K562 (cell line): ENCODE data around the gene GEMIN7. TPM values are rescaled to one million over a fixed set of nuclear protein-coding genes. Genes with fewer than 3 reads are reported as not detected.

Experiments used
- ATAC-seq: fragments of 200-7000 bp; cut with Tn5 transposase; 3 replicates; pipeline ENCODE4 v1.9.1; 2020; ENCODE audit warnings: moderate library complexity
- BruUV-seq: library from RNA; stranded (reverse); fragments of 400-500 nt; replicated peaks from 2 replicates; lab custom pipeline; 2021; lab: Mats Ljungman, UMichigan
- CTCF ChIA-PET: fragments of 300-600 bp; formaldehyde crosslinking; extraction: SDS; loops from one replicate; lab custom pipeline; 2021; ENCODE audit warnings: low intra/inter-chr PET ratio; lab: Yijun Ruan, JAX
- POLR2A ChIA-PET: fragments of 300-600, 350-650 bp; sonication (Branson Sonifier 250); formaldehyde crosslinking; extraction: SDS; loops from one replicate; lab custom pipeline; 2021; ENCODE audit warnings: antibody characterized with exemption, inconsistent platforms; lab: Yijun Ruan, JAX
- DNase-seq, 4 experiments: peaks; one replicate each; pipeline versions ENCODE4 v3.0.0 to v3.0.0-alpha.2; 2011 to 2018; ENCODE audit warnings: low spot score in 3 of 4, mixed read lengths in 3 of 4; ENCODE audit errors: extremely low read depth in 1 of 4
- FAIRE-seq: peaks from 2 replicates; lab custom pipeline; 2011; peaks lifted over from hg19 to GRCh38; lab: Jason Lieb, UNC
- H2AFZ ChIP-seq: 2 replicates; pipeline ENCODE4 v1.6.0; 2011; ENCODE audit warnings: low read depth, low read length, control low read depth, inconsistent platforms
- H3K27ac ChIP-seq: fragments of 200-600 bp; 3 replicates; pipeline ENCODE4 v1.8.0; 2011; ENCODE audit warnings: low read depth, mild to moderate bottlenecking, control low read depth, inconsistent platforms, low read length, moderate library complexity, mixed read lengths; ENCODE audit errors: extremely low read depth
- H3K27me3 ChIP-seq, 2 experiments: fragments of 300-600 bp in 1 of 2; 2 replicates in 1 of 2; 3 replicates in 1 of 2; pipeline versions ENCODE4 v1.6.0 to v1.8.0; 2011; ENCODE audit warnings: inconsistent platforms in 2 of 2, low read length in 2 of 2, mild to moderate bottlenecking in 1 of 2, mixed read lengths in 1 of 2, moderate library complexity in 1 of 2; ENCODE audit not compliant: control insufficient read depth in 2 of 2, insufficient read depth in 2 of 2
- H3K36me3 ChIP-seq: fragments of 300-600 bp; 3 replicates; pipeline ENCODE4 v1.8.0; 2011; ENCODE audit warnings: mild to moderate bottlenecking, low read length, inconsistent platforms; ENCODE audit not compliant: control insufficient read depth, insufficient read depth
- H3K4me1 ChIP-seq, 2 experiments: fragments of 200-600 bp in 1 of 2; replicated peaks in 1 of 2; 2 replicates in 1 of 2; 3 replicates in 1 of 2; pipeline versions ENCODE4 v1.5.1 to v1.8.0; 2011; ENCODE audit warnings: inconsistent platforms in 2 of 2, low read length in 2 of 2, mild to moderate bottlenecking in 1 of 2, mixed read lengths in 1 of 2, moderate library complexity in 1 of 2; ENCODE audit not compliant: control insufficient read depth in 2 of 2, insufficient read depth in 2 of 2
- H3K4me2 ChIP-seq: 2 replicates; pipeline ENCODE4 v1.6.1; 2011; ENCODE audit warnings: low read length, control low read depth, inconsistent platforms, mixed read lengths; ENCODE audit not compliant: insufficient read depth
- H3K4me3 ChIP-seq: fragments of 200-600 bp; sonication (generic), shearing (Covaris generic); 2 replicates; pipeline ENCODE4 v1.5.1; 2016; ENCODE audit warnings: control low read depth, inconsistent platforms
- H3K79me2 ChIP-seq: fragments of 200-600 bp; 3 replicates; pipeline ENCODE4 v1.8.0; 2011; ENCODE audit warnings: low read length, inconsistent platforms; ENCODE audit not compliant: control insufficient read depth, insufficient read depth
- H3K9ac ChIP-seq, 2 experiments: 2 replicates each; pipeline versions ENCODE4 v1.6.0 to v1.6.1; 2011; ENCODE audit warnings: low read depth in 2 of 2, low read length in 2 of 2, control low read depth in 1 of 2, inconsistent platforms in 1 of 2, mild to moderate bottlenecking in 1 of 2, mixed read lengths in 1 of 2; ENCODE audit not compliant: insufficient read depth in 1 of 2
- H3K9me1 ChIP-seq: one replicate; pipeline ENCODE4 v1.6.0; 2011; ENCODE audit warnings: inconsistent platforms, mild to moderate bottlenecking, low read length, moderate library complexity; ENCODE audit not compliant: control insufficient read depth, insufficient read depth
- H3K9me3 ChIP-seq: replicated peaks from 2 replicates; pipeline ENCODE4 v1.5.1; 2011; ENCODE audit warnings: low read depth, low read length, inconsistent platforms; ENCODE audit not compliant: control insufficient read depth, insufficient read depth
- H4K20me1 ChIP-seq: replicated peaks from 2 replicates; pipeline ENCODE4 v1.6.1; 2011; ENCODE audit warnings: low read length, inconsistent platforms, mixed read lengths; ENCODE audit not compliant: control insufficient read depth, insufficient read depth
- COPS2 ChIP-seq: fragments of 450-650 bp; conservative IDR thresholded peaks from 2 replicates; pipeline ENCODE4 v1.6.1; 2016; ENCODE audit warnings: mild to moderate bottlenecking, moderate library complexity
- MEIS2 ChIP-seq: fragments of 450-650 bp; IDR thresholded peaks from 2 replicates; pipeline ENCODE4 v1.6.1; 2014; ENCODE audit warnings: mild to moderate bottlenecking; ENCODE audit not compliant: partially characterized antibody
- MIER1 ChIP-seq: fragments of 450-650 bp; IDR thresholded peaks from 2 replicates; pipeline ENCODE4 v1.6.1; 2016; ENCODE audit warnings: antibody characterized with exemption, mild to moderate bottlenecking, low read depth
- PRMT5 ChIP-seq: sonication (generic); formaldehyde crosslinking; IDR thresholded peaks from 2 replicates; pipeline ENCODE4 v1.5.0; 2020; ENCODE audit warnings: missing genetic modification reagents
- ZFP91 ChIP-seq: sonication (generic); formaldehyde crosslinking; IDR thresholded peaks from 2 replicates; pipeline ENCODE4 v1.8.0; 2022; ENCODE audit warnings: mild to moderate bottlenecking, missing genetic modification reagents
- ZNF398 ChIP-seq: fragments of 250-450 bp; sonication (Bioruptor Pico); IDR thresholded peaks from 2 replicates; pipeline ENCODE4 v1.8.0; 2021; ENCODE audit warnings: moderate library complexity, mild to moderate bottlenecking, inconsistent platforms
- WGBS: fragments of 100-300 bp; shearing (Covaris generic); methylation state at CpG from one replicate; pipeline ENCODE4 v1.1.6; 2016; ENCODE audit warnings: low coverage, mixed read lengths; ENCODE audit not compliant: insufficient coverage; ENCODE audit errors: missing lambda C conversion rate; 5-methylcytosine and 5-hydroxymethylcytosine counted together
- in situ Hi-C: fragments of 300-500 bp; cut with MboI; formaldehyde crosslinking; loops from 4 replicates; pipeline ENCODE4 v1.15.0; 2018; ENCODE audit warnings: inconsistent platforms, mixed read lengths
- intact Hi-C: fragments of 100-400 bp; cut with micrococcal nuclease; formaldehyde crosslinking; loops from 2 replicates; pipeline ENCODE4 v1.14.2; 2022
- polyA plus RNA-seq, 8 experiments: library from polyadenylated mRNA; depleted of rRNA in 4 of 8; stranded (reverse) in 5 of 8; unstranded in 3 of 8; fragments of >200 nt; fragmentation: Nextera tagmentation in 2 of 8; fragmentation: Illumina TruSeq in 1 of 8; extraction: Ambion mirVana in 2 of 8; extraction: Trizol in 1 of 8; gene quantifications; 2 replicates each; pipeline versions ENCODE4 v1.2.1 to v1.2.3, GENCODE V29; 2011 to 2014; ENCODE audit warnings: inconsistent platforms in 1 of 8, missing spikeins in 1 of 8
- total RNA-seq, 7 experiments: library from RNA; depleted of rRNA in 6 of 7; stranded (reverse); fragments of >200 nt in 6 of 7; fragmentation: Illumina TruSeq in 2 of 7; extraction: Trizol in 2 of 7; gene quantifications; 2 replicates each; pipeline versions ENCODE4 v1.2.1 to v1.2.3, GENCODE V29; 2011 to 2021; ENCODE audit warnings: low replicate concordance in 1 of 7
- TF ChIP-seq, protein P1 (sequence below): sonication (generic); formaldehyde crosslinking; IDR thresholded peaks from 2 replicates; pipeline ENCODE4 v1.8.1; 2023; ENCODE audit warnings: mild to moderate bottlenecking, missing genetic modification reagents
- TF ChIP-seq, protein P2 (sequence below): fragments of 250-450 bp; sonication (Bioruptor Pico); IDR thresholded peaks from 2 replicates; pipeline ENCODE4 v1.6.1; 2021; ENCODE audit warnings: mild to moderate bottlenecking
- TF ChIP-seq, protein P3 (sequence below): fragments of 450-650 bp; IDR thresholded peaks from 2 replicates; pipeline ENCODE4 v1.7.0; 2016; ENCODE audit warnings: borderline replicate concordance

Gene GEMIN7
- total and polyA plus RNA-seq, 9 of the 15 experiments (the other 6 are each of a cell fraction or from before 2014, with no cell fraction given), result 23.1 to 124 (median 54.9) TPM

DNA sequence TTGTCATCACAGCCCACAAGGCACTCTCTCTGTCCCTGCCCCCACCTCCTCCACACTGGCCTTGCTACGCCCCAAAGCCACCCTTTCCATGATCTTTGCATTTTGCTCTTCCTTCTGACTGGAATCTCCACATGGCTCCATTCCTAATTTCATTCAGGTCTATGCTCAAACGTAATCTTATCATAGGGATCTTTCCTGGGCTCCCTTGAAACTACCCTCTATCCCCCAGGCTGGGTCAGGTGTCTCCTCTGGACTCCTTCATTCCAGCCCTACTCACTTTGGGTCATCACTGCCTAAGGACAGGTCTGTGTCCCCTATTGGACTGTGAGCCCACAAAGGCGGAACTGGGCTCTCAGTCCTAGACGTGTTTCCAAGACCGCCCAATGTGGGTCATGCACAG is 3.1 kb downstream of the GEMIN7 start:
- in situ Hi-C loops (no loop called here), intact Hi-C loops (no loop called here)
- DNase-seq, result no peak
- ATAC-seq, result no peak
- H2AFZ ChIP-seq, result no peak overlapping the region
- TF ChIP-seq MEIS2 (no peak), PRMT5 (CRISPR knock-in tag) (no peak), ZNF398 (CRISPR knock-in tag) (no peak), MIER1 (peak; percentile 49; the same call in 1 of the 2 replicates), ZFP91 (no peak), COPS2 (no peak)
- TF ChIP-seq, protein P1, sequence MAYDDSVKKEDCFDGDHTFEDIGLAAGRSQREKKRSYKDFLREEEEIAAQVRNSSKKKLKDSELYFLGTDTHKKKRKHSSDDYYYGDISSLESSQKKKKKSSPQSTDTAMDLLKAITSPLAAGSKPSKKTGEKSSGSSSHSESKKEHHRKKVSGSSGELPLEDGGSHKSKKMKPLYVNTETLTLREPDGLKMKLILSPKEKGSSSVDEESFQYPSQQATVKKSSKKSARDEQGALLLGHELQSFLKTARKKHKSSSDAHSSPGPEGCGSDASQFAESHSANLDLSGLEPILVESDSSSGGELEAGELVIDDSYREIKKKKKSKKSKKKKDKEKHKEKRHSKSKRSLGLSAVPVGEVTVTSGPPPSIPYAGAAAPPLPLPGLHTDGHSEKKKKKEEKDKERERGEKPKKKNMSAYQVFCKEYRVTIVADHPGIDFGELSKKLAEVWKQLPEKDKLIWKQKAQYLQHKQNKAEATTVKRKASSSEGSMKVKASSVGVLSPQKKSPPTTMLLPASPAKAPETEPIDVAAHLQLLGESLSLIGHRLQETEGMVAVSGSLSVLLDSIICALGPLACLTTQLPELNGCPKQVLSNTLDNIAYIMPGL (CRISPR knock-in tag), result no peak
- TF ChIP-seq, protein P2, sequence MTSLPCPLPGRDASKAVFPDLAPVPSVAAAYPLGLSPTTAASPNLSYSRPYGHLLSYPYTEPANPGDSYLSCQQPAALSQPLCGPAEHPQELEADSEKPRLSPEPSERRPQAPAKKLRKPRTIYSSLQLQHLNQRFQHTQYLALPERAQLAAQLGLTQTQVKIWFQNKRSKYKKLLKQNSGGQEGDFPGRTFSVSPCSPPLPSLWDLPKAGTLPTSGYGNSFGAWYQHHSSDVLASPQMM (CRISPR knock-in tag), result no peak
- TF ChIP-seq, protein P3, sequence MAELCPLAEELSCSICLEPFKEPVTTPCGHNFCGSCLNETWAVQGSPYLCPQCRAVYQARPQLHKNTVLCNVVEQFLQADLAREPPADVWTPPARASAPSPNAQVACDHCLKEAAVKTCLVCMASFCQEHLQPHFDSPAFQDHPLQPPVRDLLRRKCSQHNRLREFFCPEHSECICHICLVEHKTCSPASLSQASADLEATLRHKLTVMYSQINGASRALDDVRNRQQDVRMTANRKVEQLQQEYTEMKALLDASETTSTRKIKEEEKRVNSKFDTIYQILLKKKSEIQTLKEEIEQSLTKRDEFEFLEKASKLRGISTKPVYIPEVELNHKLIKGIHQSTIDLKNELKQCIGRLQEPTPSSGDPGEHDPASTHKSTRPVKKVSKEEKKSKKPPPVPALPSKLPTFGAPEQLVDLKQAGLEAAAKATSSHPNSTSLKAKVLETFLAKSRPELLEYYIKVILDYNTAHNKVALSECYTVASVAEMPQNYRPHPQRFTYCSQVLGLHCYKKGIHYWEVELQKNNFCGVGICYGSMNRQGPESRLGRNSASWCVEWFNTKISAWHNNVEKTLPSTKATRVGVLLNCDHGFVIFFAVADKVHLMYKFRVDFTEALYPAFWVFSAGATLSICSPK, result no peak
- peaks cover 49% of the 10 kb centered on the region for H3K36me3 ChIP-seq
- H3K9me1 ChIP-seq, result no peaks in the 10 kb centered on the region
- no peak overlapping the region for H3K4me2 ChIP-seq
- FAIRE-seq, result no peak
- CTCF ChIA-PET, result no interaction called here
- no peak overlapping the region for H3K27ac ChIP-seq
- POLR2A ChIA-PET, result no interaction called here
- H3K9me3 ChIP-seq, result no peaks in the 10 kb centered on the region
- H3K4me3 ChIP-seq, result no peak overlapping the region
- peaks cover 15 to 25% of the 10 kb centered on the region in 2 experiments for H3K4me1 ChIP-seq
- no peaks in the 10 kb centered on the region for H3K27me3 ChIP-seq
- H3K9ac ChIP-seq, result peak overlapping the region in 1 of 2 experiments; percentile 53; a peak in 1 of 4 replicates
- no peaks in the 10 kb centered on the region; the same call in 1 of the 2 replicates for H4K20me1 ChIP-seq
- TSS peak; percentile 8 for BruUV-seq
- 87% methylated on average over 5 of the region's 5 CpGs for whole genome bisulfite sequencing
- peaks cover 64% of the 10 kb centered on the region for H3K79me2 ChIP-seq
